DMS79 treated with DMSO at 0.1 percent for 48 hours (cell line): Measurements from ENCODE around the gene RFC5.
"Not testable (repeated sequence)": the region's sequence is repeated elsewhere in the genome, so short reads cannot be mapped to it uniquely, and the experiment has no call there.

Source experiments
- DNase-seq: peaks from one replicate; lab custom pipeline; 2025; lab: John Stamatoyannopoulos, UW

RFC5 gene

GRCh38 chr12:118052324-118053070, 36.0 kb downstream of the RFC5 start:
- DNase-seq, result no peak

DNA sequence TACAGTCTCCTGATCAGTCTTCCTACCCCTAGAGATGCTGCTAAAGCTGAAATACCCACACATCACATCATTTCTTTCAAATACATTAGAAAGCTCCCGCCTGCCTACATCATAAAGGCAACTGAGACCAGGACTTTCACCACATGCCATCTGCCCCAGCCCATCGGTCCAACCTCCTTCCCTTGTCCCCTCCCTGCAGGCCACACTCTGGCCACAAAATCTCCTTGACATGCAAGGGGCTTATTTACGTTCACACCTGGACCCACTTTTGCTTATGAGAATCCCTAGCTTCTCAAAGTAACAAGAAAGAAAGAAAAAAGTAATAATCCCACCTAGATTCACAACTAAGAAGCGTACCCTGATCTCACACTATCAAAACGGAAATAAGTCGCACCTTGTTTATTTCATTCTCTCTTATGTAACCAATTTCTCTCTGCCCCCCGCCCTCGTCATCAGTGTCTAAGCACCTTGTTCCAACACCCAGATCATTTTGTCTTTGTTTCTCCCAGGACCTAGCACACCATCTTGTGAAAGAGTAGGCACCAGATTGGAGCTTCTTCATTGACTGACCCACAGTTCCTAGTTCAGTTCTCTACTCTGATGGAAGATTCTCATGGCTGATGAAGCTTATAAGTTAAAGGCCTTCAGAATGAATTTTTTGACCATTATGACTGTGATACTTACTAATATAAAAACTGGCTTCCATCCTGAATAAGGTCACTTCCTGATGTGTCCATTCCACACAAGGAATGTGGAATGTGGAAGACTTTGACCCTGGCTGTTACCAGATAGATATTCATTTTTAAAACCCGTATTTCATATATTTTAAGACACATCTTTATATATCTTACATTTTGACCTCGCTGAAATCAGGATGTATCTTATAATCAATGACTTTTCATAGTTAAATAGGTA, 36.8 kb downstream of the RFC5 start:
- no peak for DNase-seq

- DNase-seq, result no peak
Measured at GRCh38 chr12:118055144-118055557, 38.6 kb downstream of the RFC5 start.

DNA sequence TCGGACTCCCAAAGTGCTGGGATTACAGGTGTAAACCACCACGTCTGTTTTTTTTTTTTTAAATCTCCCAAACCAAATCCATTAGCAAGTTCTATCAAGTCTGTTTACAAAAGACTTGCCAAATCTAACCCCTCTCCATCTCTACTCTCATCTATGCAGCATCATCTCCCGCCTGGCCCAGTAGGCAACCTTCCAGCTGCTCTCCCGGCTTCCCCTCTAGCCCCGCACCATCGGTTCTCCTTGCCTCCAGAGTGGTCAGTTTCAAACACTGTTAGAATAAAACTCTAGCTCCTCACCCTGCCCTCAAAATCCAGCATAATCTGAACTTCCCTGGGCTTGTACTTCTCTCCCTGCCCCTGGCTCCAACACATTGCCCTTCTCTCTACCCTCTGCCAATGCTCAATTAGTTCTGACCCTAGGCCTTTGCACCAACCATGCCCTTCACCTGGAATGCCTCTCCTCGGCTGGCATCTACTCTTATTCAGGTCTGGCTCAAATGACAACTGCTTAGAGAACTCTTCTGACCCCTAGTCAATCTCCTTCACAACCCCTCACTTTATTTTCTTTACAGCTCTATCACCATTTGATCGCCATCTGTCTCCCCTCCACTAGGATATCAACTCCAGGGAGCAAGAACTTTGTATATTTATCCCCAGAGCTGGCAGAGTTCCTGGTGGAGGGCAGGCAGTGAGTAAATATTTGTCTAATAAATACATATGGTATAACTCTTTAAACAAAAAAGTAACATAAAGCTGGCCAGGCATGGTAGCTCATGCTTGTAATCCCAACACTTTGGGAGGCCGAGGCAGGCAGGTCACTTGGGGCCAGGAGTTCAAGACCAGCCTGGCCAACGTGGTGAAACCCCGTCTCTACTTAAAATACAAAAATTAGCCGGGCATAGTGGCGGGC, 39.6 kb downstream of the RFC5 start:
- DNase-seq, result no peak

GRCh38 chr12:118058227-118058626, 41.7 kb downstream of the RFC5 start:
- DNase-seq, result no peak

- no peak for DNase-seq
Measured at GRCh38 chr12:118058881-118059280, 42.4 kb downstream of the RFC5 start.

DNA sequence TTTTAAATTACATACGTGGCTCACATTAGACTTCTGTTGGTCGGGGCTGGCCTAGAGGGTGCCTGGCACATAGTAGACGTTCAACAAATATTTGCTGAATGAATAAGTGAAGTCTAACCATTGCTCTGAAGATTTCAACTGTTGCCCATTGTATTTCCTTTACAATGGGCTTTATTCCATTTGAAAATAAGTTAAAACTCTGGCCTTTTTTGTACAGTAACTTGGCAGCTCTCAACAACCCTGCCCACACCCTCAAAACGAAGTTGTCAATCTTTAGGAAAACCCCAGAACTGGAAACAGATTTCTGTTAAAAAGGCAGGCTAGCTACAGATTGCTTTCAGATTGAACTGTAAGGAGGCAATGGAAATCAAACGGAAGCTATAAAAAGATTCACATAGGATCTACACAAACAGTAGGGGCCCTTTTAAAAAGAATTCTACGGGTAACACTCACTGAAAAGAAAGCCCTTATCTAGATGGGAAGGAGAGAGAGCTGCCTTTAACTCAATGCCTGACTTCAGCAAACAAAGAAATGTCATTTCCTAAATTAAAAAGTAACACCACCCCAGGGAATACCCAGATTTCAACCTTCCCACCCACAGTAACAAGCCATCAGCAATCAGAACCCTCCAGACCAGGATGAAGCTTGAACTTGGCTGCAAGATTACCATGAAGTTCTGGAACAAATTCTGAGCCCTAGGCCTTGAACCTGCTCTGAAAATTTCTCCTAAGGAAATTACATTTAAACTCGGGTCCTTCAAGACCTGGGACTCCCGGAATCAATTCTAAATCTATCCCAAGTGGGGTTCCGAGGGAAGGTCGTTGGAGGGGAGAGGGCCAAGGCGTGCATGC, 43.1 kb downstream of the RFC5 start:
- no peak for DNase-seq

DNA sequence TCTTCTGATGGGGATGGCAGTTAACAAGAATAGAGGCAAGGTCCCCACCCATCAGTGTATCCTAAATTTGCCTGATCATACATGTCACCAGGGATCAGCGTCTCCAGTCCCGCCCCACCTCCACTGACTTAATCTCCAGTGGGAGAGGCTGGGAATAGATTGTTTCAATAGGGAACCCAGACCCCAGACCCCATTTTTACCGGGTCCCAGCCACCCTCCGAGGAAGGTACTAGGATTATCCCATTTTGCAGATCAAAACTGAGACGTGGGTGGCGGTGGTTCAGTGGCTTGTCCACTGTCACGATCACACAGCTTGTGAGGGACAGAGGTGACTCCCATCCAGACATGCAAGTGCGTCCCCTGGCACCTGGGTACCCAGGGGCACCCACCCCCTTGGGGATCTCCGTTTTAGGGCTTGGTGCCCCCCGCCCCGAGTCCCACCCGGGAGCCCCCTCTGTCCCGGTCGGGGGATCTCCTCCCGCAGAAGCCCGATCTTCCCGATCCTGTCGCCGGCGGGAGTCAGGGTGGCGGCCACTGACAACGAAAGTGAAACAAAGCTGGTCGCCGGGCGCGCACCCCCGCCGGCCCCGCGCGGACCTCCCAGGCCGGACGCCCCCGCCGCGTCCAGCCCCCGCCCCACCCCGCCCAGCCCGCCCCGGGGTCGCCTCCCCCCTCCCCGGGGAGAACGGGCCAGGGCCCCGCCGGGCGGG, 44.0 kb downstream of the RFC5 start:
- DNase-seq, result no peak

- DNase-seq, result peak; percentile 58
Measured at GRCh38 chr12:118061011-118061872, 44.7 kb downstream of the RFC5 start, which contains the start of gene WSB2. Gene WSB2 (minus strand): TSS chr12:118061179. CDS start chr12:118061048, 131 bp downstream.

DNA sequence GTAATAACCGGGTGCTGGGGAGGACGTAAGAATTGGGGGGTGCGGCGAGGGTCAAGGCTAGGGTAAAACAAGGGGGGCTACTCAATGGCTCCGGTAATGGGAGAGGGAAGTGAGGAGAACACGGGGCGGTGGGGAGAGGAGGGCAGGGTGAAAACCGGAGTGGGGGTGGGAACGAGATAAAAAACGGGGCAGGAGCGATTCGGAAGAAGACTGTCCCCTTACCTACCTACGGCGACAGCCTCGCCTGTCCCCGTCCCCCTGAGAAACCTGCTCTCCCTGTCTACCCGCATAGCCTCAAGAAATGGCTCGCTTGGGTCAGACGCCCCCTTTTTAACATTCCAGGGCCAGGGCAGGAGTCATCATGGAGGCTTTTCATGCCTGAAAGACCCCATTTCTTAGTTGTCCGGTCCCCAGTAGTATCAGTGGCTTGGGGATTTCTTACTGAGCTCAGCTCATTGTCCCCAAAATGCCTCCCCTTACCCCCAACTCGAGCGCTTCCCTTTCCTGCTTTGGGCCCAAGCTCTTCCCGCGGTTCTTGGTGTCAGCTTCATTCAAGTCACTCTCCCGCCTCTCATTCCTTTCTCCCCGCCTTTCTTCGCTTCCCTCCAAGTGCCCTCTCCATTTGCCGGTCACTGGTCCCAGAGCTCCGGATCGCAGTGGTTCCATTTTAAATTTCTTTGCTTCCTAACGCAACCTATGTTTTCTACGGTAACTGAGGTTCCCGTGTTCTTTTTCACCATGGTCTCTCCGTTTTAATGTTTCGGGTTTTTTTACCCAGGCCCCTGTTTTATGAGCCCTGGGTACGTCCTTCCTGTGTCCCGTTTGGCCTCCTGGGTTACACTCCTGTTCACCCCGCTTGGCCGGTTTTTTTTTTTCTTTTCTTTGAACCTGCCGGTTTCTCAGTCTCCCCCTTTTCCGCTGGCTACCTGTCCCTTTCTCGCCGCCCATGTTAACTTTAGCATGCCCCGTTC, 45.7 kb downstream of the RFC5 start:
- DNase-seq, result peak; percentile 83

DNA sequence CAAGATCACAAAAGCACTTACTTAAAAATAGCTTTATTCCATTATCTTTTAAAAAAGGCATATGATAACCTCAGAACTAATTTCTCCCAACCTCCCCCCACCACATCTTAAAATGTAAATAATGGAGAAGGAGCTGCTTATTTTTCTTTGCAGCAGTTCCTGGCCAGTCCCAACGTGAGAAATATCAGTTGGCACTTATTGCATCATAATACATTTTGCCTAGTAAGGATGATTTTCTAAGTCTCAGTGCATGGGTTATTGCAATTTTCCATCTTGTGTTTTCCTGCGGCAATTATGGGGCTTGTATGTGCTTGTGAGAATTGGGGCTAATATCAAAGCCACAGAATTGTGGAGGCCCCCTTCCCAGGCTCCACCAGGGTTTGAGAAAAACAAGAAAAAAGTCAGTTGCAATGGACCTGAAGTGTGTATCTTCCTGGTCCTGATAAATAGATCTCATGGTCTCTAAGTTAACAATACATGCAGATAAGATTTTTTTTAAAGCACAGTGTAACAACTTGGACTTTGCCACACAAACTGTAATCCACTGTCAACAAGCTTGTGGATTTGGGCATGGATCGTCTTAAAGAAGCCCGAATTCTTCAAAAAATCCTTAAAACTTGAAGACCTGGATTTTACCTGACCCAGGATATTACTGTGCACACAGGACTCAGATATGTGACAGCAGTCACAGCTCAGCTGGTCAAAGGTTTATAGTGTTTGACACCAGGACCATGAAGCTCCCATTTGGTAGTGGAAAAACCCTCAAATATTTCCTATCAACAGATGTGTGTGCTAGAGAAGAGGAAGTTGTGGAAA, 47.3 kb downstream of the RFC5 start:
- DNase-seq, result no peak

DNA sequence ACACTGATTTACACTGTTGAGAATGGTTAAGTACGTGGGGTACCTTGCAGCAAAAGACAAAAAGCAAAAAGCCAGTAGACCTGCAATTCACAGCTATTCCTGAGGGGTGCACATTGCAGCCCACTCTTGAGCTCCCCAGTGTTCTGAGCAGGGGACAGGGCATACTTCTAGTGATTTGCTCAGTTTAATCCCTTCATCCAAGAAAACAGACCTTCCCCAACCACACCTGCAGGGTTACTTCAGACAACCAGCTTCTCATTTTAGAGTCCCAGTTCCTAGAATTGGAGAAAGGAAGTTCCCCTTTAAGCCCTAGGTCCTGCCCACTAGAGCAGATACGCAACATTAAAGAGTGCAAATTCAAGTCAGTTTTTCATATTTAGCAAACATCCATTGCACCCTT, 48.1 kb downstream of the RFC5 start:
- DNase-seq, result peak; percentile 10

GRCh38 chr12:118065380-118065779, 48.9 kb downstream of the RFC5 start:
- no peak for DNase-seq

DNA sequence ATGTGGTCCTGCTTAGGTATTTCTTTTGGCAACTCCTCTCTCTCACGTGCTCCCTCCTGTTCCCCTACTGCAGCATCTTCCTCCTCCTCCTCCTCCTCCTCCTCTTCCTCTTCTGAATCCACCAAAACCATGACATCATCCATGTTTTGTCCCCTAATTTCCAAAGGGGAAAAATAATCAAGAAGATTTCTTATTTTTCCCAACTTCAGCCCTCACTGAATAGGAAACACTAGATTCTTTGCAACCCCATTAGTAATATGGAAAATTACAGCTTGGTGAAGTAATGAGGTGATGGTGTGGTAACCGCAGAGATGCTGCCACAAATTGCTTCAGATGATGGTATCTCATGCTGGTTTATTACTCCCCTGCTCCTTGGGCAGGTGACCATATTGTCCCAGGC, 51.9 kb downstream of the RFC5 start:
- DNase-seq, result no peak

GRCh38 chr12:118070650-118071049, 54.1 kb downstream of the RFC5 start:
- no peak for DNase-seq

GRCh38 chr12:118073768-118074167, 57.3 kb downstream of the RFC5 start:
- DNase-seq, result no peak

DNA sequence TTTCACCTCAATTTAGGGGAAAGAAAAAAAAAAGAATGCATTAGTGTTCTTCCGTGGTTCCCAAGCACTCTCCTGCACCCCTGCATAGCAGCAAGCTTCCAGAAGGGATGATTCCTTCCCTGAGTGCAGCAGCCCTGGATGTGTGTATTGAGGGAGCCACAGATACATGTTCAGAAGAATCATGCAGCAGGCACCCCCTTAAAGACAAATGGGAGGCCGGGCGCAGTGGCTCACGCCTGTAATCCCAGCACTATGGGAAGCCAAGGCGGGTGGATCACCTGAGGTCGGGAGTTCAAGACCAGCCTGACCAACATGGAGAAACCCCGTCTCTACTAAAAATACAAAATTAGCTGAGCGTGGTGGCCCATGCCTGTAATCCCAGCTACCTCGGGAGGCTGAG, 65.0 kb downstream of the RFC5 start:
- not testable (repeated sequence) for DNase-seq
